ENCODE results near the gene AXL. TPM values are rescaled to one million over a fixed set of nuclear protein-coding genes. Genes with fewer than 3 reads are reported as not detected.

AXL gene
- total RNA-seq, 1 donor: 305 TPM

DNA sequence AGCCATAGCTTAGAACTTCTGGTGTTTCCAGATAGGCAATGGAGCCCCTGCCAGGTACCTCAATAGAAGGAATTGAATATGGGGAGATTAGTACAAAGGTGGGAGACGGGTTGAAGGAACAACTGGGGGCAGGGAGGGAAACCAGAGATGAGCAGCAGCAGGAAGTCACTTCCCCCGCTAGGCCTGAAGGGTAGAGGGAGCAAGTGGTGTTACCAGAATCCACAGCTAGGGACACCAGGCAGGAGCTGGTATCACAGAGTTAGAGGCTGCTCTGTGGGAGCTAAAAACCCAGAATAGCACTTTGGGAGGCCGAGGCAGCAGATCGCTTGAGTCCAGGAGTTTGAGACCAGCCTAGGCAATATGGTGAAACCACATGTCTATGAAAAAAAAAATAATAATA lies 29.9 kb downstream of the AXL start:
- DNase-seq (ENCODE audit: low read depth): no peak
- H3K4me3 ChIP-seq (ENCODE audit: low read depth, low read length): no peak overlapping the region
- TF ChIP-seq, protein P1, sequence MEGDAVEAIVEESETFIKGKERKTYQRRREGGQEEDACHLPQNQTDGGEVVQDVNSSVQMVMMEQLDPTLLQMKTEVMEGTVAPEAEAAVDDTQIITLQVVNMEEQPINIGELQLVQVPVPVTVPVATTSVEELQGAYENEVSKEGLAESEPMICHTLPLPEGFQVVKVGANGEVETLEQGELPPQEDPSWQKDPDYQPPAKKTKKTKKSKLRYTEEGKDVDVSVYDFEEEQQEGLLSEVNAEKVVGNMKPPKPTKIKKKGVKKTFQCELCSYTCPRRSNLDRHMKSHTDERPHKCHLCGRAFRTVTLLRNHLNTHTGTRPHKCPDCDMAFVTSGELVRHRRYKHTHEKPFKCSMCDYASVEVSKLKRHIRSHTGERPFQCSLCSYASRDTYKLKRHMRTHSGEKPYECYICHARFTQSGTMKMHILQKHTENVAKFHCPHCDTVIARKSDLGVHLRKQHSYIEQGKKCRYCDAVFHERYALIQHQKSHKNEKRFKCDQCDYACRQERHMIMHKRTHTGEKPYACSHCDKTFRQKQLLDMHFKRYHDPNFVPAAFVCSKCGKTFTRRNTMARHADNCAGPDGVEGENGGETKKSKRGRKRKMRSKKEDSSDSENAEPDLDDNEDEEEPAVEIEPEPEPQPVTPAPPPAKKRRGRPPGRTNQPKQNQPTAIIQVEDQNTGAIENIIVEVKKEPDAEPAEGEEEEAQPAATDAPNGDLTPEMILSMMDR (IDR thresholded peaks at IDR 0.05; ENCODE audit: insufficient read depth, low read length): no peak

DNA sequence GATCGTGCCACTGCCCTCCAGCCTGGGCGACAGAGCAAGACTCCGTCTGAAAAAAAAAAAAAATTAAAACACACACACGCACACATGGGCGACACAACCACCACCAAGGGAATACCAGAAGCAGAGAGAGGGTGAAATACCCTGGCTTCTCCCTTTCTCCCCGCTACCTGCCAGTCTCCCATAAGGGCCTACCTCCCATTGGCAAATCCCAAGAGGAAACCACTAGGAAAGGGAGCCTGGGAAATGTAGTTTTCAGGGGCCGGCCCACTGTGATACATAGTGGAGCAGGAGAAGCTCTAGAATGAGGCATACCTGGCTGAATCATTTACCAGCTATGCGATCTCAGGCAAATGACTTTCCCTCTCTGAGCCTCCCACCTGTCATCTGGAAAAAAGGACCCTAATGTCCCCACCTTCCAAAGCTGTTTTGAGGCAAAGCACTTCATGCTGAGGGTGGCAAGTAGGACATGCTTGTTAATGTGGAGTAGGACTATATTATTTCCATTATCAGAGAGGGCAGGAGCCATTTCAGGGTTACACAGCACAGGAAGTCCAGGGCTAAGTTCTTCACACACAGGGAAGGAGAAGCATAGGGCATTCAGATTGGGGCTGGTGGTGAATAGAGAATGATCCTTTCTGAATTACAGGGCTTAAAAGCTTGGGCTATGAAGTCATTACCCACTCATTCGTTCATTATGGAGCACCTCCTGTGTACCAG lies 30.8 kb downstream of the AXL start:
- no peak for DNase-seq (ENCODE audit: low read depth)
- no peak overlapping the region for H3K4me3 ChIP-seq (ENCODE audit: low read depth, low read length)
- TF ChIP-seq, protein P1 (IDR thresholded peaks at IDR 0.05; ENCODE audit: insufficient read depth, low read length): no peak

DNA sequence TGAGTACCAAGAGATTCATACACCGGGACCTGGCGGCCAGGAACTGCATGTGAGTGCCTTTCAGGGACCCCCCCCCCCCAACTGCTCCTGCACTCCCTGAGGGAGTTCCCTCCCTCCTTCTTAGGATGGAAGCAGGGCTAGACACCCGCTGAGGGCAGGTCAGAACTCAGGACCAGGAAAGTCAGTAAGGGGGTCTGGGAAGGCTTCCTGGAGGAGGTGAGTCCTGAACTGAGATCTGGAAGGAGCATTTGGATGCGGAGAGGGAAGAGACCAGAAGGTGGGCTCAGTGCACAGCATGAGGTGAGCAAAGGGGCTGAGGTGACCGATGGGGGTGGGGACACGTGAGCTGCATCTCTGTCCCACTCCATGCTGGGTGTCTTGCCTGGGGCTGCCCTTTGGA lies 34.6 kb downstream of the AXL start:
- no peak overlapping the region for H3K4me3 ChIP-seq (ENCODE audit: low read depth, low read length)
- TF ChIP-seq, protein P1 (IDR thresholded peaks at IDR 0.05; ENCODE audit: insufficient read depth, low read length): no peak
- DNase-seq (ENCODE audit: low read depth): no peak

DNA sequence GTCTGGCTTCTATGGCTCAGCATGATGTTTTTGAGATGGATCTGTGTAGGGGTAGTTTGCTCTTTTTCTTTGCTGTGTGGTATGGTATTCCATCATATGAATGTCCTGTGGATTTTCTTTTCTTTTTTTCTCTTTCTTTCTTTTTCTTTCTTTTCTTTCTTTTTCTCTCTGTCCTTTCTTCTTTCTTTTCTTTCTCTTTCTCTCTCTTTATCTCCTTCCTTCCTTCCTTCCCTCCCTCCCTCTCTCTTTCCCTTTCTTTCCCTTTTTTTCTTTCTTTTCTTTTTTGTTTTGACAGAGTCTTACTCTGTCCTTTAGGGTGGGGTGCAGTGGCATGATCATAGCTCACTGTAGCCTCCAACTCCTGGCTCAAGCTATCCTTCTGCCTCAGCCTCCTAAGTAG lies 36.1 kb downstream of the AXL start:
- TF ChIP-seq, protein P1 (IDR thresholded peaks at IDR 0.05; ENCODE audit: insufficient read depth, low read length): no peak
- no peak overlapping the region for H3K4me3 ChIP-seq (ENCODE audit: low read depth, low read length)
- no peak for DNase-seq (ENCODE audit: low read depth)

DNA sequence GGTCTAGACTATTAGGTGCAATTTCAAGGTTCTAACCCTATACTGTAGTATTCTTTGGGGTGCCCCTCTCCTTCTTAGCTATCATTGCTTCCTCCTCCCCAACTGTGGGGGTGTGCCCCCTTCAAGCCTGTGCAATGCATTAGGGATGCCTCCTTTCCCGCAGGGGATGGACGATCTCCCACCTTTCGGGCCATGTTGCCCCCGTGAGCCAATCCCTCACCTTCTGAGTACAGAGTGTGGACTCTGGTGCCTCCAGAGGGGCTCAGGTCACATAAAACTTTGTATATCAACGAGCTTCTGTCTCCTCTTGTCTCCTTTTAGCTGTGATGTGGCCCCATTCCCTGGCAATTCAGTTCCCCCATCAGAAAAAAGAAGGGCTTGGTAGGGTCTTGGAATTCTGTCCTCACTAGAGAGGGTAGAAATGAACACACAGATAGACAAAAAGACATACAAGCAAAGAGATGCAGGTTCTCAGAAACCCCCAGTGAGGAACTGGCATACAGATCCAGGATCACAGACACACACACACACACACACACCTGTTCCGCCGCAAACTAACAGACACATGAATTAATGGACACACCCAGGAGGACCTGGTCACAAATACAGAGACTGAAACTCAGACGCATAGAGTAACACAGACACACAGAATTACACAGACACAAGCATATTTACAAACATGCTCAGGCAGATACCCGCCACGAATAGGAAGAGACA lies 42.6 kb downstream of the AXL start:
- no peak for DNase-seq (ENCODE audit: low read depth)
- H3K4me3 ChIP-seq (ENCODE audit: low read depth, low read length): peak overlapping the region; percentile 70
- TF ChIP-seq, protein P1 (IDR thresholded peaks at IDR 0.05; ENCODE audit: insufficient read depth, low read length): no peak

DNA sequence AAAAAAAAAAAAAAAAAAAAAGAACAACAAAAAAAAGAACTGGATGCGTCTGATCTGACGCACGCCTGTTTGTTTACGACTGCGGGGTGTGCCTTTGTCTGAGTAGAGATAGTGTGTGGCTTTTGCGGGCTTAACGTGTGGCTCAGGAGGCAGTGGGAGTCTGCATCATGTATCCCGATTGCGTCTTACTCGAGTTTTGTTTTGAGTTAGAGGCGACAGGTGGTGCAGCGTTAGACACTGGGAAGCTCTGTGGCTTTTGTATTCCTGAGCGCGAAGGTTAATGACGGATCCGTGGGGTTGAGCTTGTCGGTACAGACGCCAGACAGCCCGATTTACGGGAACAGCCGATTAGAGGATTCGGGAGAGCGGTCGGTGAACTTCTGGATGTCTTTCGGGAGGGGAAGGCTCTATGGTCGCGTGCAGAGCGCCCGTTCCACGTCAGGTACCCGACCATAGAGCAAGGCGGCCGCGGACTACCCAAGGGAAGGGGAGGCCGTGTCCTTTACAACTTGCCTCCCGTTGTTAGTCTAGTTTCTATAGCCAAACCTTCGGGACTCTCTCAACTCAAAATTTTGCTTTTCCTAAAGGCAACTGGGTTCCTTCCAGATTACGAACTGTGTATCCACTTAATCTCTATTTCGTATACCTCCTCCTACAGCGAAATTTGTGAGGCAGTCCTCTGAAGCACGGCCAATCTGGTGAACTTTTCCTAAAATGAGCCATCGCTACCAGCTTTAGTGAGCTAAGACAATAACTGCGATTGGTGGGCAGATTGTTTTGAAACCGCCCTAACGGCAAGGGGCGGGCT lies 44.2 kb downstream of the AXL start:
- peak overlapping the region; percentile 82 for H3K4me3 ChIP-seq (ENCODE audit: low read depth, low read length)
- peak; percentile 76 for DNase-seq (ENCODE audit: low read depth)
- TF ChIP-seq, protein P1 (IDR thresholded peaks at IDR 0.05; ENCODE audit: insufficient read depth, low read length): no peak
